SK-N-SH (cell line): Measurements from ENCODE around the gene PAPPA2. TPM values are rescaled to one million over a fixed set of nuclear protein-coding genes. Genes with fewer than 3 reads are reported as not detected.

Experiments used
- CTCF ChIA-PET: fragments of 300-600, 350-600 bp; formaldehyde crosslinking; extraction: SDS; loops from one replicate; lab custom pipeline; 2021; lab: Yijun Ruan, JAX
- POLR2A ChIA-PET: fragments of 350-600 bp; sonication (Branson Sonifier 250); formaldehyde crosslinking; extraction: SDS; loops from one replicate; lab custom pipeline; 2020; ENCODE audit warnings: antibody characterized with exemption, inconsistent platforms; lab: Yijun Ruan, JAX
- DNase-seq: peaks from one replicate; pipeline ENCODE4 v3.0.0; 2012
- H2AFZ ChIP-seq: fragments of 200-600 bp; sonication (generic); 2 replicates; pipeline ENCODE4 v1.8.1; 2016; ENCODE audit warnings: antibody characterized with exemption, mild to moderate bottlenecking, low read depth
- H3F3A ChIP-seq: fragments of 200-600 bp; sonication (generic); replicated peaks from 2 replicates; pipeline ENCODE3; 2016; ENCODE audit warnings: antibody characterized with exemption, mild to moderate bottlenecking; ENCODE audit not compliant: insufficient read depth
- H3K27ac ChIP-seq, 2 experiments: fragments of 200-500 bp in 1 of 2; fragments of 200-600 bp in 1 of 2; sonication (Bioruptor generic) in 1 of 2; sonication (generic), shearing (Covaris generic) in 1 of 2; 2 replicates each; pipeline versions ENCODE4 v1.5.1 to v1.6.1; 2014 to 2016; ENCODE audit warnings: low read depth in 2 of 2, inconsistent platforms in 1 of 2, low read length in 1 of 2, mild to moderate bottlenecking in 1 of 2, mixed read lengths in 1 of 2
- H3K27me3 ChIP-seq: fragments of 200-600 bp; sonication (generic), shearing (Covaris generic); 2 replicates; pipeline ENCODE4 v1.6.1; 2016; ENCODE audit warnings: mixed run types; ENCODE audit not compliant: insufficient read depth
- H3K36me3 ChIP-seq, 2 experiments: fragments of 200-500 bp in 1 of 2; fragments of 200-600 bp in 1 of 2; sonication (Bioruptor generic) in 1 of 2; sonication (generic) in 1 of 2; replicated peaks in 1 of 2; 2 replicates each; pipeline versions ENCODE3 to v1.5.1; 2014 to 2016; ENCODE audit warnings: low read length in 1 of 2, mild to moderate bottlenecking in 1 of 2; ENCODE audit not compliant: insufficient read depth in 2 of 2, control insufficient read depth in 1 of 2
- H3K4me1 ChIP-seq, 2 experiments: fragments of 200-500 bp in 1 of 2; fragments of 200-600 bp in 1 of 2; sonication (Bioruptor generic) in 1 of 2; sonication (generic), shearing (Covaris generic) in 1 of 2; 2 replicates each; pipeline versions ENCODE4 v1.5.1 to v1.6.1; 2014 to 2016; ENCODE audit warnings: low read depth in 1 of 2, low read length in 1 of 2, mixed run types in 1 of 2; ENCODE audit not compliant: insufficient read depth in 2 of 2, control insufficient read depth in 1 of 2
- H3K4me2 ChIP-seq: fragments of 200-600 bp; sonication (generic), shearing (Covaris generic); 2 replicates; pipeline ENCODE4 v1.6.1; 2017; ENCODE audit warnings: mixed run types
- H3K4me3 ChIP-seq, 2 experiments: fragments of 200-500 bp in 1 of 2; fragments of 200-600 bp in 1 of 2; sonication (Bioruptor generic) in 1 of 2; sonication (generic), shearing (Covaris generic) in 1 of 2; 2 replicates each; pipeline versions ENCODE4 v1.5.1 to v1.8.1; 2014 to 2016; ENCODE audit warnings: low read depth in 2 of 2, inconsistent platforms in 1 of 2, low read length in 1 of 2, mild to moderate bottlenecking in 1 of 2, mixed read lengths in 1 of 2, moderate library complexity in 1 of 2
- H3K79me2 ChIP-seq: fragments of 200-600 bp; sonication (generic); 2 replicates; pipeline ENCODE4 v1.8.1; 2017; ENCODE audit warnings: mild to moderate bottlenecking; ENCODE audit not compliant: insufficient read depth
- H3K9ac ChIP-seq: fragments of 200-600 bp; sonication (generic); 2 replicates; pipeline ENCODE4 v1.6.1; 2017; ENCODE audit warnings: mixed run types
- H3K9me2 ChIP-seq: fragments of 200-600 bp; sonication (generic); 2 replicates; pipeline ENCODE4 v1.6.1; 2017; ENCODE audit warnings: mixed run types
- H3K9me3 ChIP-seq: fragments of 200-600 bp; sonication (generic); 2 replicates; pipeline ENCODE4 v1.6.1; 2017; ENCODE audit warnings: mixed run types, mild to moderate bottlenecking, moderate library complexity
- H4K20me1 ChIP-seq: fragments of 200-600 bp; sonication (generic); 2 replicates; pipeline ENCODE4 v1.6.1; 2017; ENCODE audit warnings: mild to moderate bottlenecking, mixed run types; ENCODE audit not compliant: insufficient read depth
- CHD2 ChIP-seq: fragments of 150-350 bp; IDR thresholded peaks from 2 replicates; pipeline ENCODE4 v1.6.1; 2018; ENCODE audit warnings: low read length; ENCODE audit not compliant: partially characterized antibody
- ELF1 ChIP-seq: IDR thresholded peaks from 2 replicates; pipeline ENCODE4 v1.4.0; 2012
- EZH2phosphoT487 ChIP-seq: fragments of 200-600 bp; sonication (generic); IDR thresholded peaks from 2 replicates; pipeline ENCODE4 v1.6.1; 2017; ENCODE audit warnings: low read depth, mixed run types, mild to moderate bottlenecking, antibody characterized with exemption, moderate library complexity, borderline replicate concordance
- FOXJ3 ChIP-seq: sonication (generic); formaldehyde crosslinking; IDR thresholded peaks from 2 replicates; pipeline ENCODE4 v1.5.1; 2020; ENCODE audit warnings: mild to moderate bottlenecking, missing genetic modification reagents
- NRF1 ChIP-seq: IDR thresholded peaks from 2 replicates; pipeline ENCODE4 v1.6.1; 2012; ENCODE audit warnings: low read depth, mild to moderate bottlenecking, low read length
- POLR2AphosphoS5 ChIP-seq: IDR thresholded peaks from 2 replicates; pipeline ENCODE4 v1.6.1; 2012; ENCODE audit warnings: low read depth, low read length
- RAD21 ChIP-seq: IDR thresholded peaks from 2 replicates; pipeline ENCODE4 v1.6.1; 2012; ENCODE audit warnings: mild to moderate bottlenecking, low read length
- SIN3A ChIP-seq: IDR thresholded peaks from 2 replicates; pipeline ENCODE4 v1.6.1; 2012; ENCODE audit warnings: low read depth, mild to moderate bottlenecking, low read length, moderate library complexity, borderline replicate concordance
- TAF1 ChIP-seq: IDR thresholded peaks from 2 replicates; pipeline ENCODE4 v1.6.1; 2012; ENCODE audit warnings: low read depth, mild to moderate bottlenecking, low read length, moderate library complexity, borderline replicate concordance
- TEAD4 ChIP-seq: IDR thresholded peaks from 2 replicates; pipeline ENCODE4 v1.4.0; 2012; ENCODE audit warnings: mild to moderate bottlenecking, borderline replicate concordance; ENCODE audit not compliant: insufficient read depth
- WGBS: methylation state at CpG from one replicate; pipeline ENCODE4 v1.1.6; 2017; ENCODE audit warnings: low lambda C conversion rate; 5-methylcytosine and 5-hydroxymethylcytosine counted together
- polyA plus RNA-seq, 3 experiments: library from polyadenylated mRNA; depleted of rRNA; stranded (reverse); fragments of >200 nt; gene quantifications; 2 replicates each; pipeline ENCODE4 v1.2.3, GENCODE V29; 2012
- TF ChIP-seq, protein P1 (sequence below): IDR thresholded peaks from 2 replicates; pipeline ENCODE4 v1.4.0; 2012; ENCODE audit warnings: low read depth
- TF ChIP-seq, protein P2 (sequence below): IDR thresholded peaks from 2 replicates; pipeline ENCODE4 v1.6.1; 2012; ENCODE audit warnings: mild to moderate bottlenecking, low read depth, low read length, moderate library complexity
- TF ChIP-seq, protein P3 (sequence below): IDR thresholded peaks from 2 replicates; pipeline ENCODE4; 2012
- TF ChIP-seq, protein P4 (sequence below): IDR thresholded peaks from 2 replicates; pipeline ENCODE4 v1.4.0; 2012; ENCODE audit warnings: low read depth, borderline replicate concordance

The PAPPA2 gene
- polyA plus RNA-seq, 1 of the 3 experiments (the other 2 are of a cell fraction): 0.02 TPM

DNA sequence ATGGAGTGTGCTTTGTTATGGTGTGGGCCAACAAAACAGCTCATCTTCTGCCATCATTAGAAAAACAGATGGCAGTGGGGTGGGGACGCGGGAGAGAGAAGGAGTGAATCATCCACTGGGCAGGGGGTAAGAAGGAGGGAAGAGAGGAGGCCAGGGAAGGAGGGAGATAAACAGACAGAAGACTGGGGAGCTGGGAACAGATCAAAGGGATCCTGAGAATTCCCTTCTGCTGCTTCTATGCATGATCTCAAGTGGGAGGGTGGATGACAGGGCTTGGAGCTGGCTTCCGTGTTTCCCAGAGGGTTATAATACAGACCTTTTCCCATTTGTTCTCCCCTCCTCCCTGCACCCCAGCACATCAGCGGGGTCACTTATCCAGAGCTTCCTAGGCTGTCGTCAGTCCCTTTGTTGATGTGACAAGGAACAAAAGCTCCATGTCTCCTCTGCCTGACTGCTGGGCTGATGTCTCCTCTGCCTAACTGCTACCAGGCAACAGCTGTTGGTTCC, 338.6 kb downstream of the PAPPA2 start:
- Histone ChIP-seq H3F3A (no peaks in the 10 kb centered on the region), H3K9me3 (no peaks in the 10 kb centered on the region), H3K79me2 (no peaks in the 10 kb centered on the region), H4K20me1 (no peaks in the 10 kb centered on the region), H3K9ac (no peak overlapping the region), H3K27ac (no peak overlapping the region), H3K9me2 (no peaks in the 10 kb centered on the region), H3K36me3 (no peaks in the 10 kb centered on the region), H3K27me3 (no peaks in the 10 kb centered on the region), H3K4me1 (no peaks in the 10 kb centered on the region), H3K4me2 (no peak overlapping the region), H3K4me3 (no peak overlapping the region), H2AFZ (no peak overlapping the region)
- DNase-seq: no peak
- POLR2A ChIA-PET: no interaction called here
- WGBS: 47% methylated on average over 3 of the region's 5 CpGs
- TF ChIP-seq, protein P1, sequence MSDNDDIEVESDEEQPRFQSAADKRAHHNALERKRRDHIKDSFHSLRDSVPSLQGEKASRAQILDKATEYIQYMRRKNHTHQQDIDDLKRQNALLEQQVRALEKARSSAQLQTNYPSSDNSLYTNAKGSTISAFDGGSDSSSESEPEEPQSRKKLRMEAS: no peak
- TF ChIP-seq, protein P2, sequence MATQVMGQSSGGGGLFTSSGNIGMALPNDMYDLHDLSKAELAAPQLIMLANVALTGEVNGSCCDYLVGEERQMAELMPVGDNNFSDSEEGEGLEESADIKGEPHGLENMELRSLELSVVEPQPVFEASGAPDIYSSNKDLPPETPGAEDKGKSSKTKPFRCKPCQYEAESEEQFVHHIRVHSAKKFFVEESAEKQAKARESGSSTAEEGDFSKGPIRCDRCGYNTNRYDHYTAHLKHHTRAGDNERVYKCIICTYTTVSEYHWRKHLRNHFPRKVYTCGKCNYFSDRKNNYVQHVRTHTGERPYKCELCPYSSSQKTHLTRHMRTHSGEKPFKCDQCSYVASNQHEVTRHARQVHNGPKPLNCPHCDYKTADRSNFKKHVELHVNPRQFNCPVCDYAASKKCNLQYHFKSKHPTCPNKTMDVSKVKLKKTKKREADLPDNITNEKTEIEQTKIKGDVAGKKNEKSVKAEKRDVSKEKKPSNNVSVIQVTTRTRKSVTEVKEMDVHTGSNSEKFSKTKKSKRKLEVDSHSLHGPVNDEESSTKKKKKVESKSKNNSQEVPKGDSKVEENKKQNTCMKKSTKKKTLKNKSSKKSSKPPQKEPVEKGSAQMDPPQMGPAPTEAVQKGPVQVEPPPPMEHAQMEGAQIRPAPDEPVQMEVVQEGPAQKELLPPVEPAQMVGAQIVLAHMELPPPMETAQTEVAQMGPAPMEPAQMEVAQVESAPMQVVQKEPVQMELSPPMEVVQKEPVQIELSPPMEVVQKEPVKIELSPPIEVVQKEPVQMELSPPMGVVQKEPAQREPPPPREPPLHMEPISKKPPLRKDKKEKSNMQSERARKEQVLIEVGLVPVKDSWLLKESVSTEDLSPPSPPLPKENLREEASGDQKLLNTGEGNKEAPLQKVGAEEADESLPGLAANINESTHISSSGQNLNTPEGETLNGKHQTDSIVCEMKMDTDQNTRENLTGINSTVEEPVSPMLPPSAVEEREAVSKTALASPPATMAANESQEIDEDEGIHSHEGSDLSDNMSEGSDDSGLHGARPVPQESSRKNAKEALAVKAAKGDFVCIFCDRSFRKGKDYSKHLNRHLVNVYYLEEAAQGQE: no peak
- TF ChIP-seq SIN3A (no peak), EZH2phosphoT487 (no peak), ELF1 (no peak)
- TF ChIP-seq, protein P3, sequence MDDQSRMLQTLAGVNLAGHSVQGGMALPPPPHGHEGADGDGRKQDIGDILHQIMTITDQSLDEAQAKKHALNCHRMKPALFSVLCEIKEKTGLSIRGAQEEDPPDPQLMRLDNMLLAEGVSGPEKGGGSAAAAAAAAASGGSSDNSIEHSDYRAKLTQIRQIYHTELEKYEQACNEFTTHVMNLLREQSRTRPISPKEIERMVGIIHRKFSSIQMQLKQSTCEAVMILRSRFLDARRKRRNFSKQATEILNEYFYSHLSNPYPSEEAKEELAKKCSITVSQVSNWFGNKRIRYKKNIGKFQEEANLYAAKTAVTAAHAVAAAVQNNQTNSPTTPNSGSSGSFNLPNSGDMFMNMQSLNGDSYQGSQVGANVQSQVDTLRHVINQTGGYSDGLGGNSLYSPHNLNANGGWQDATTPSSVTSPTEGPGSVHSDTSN: no peak
- TF ChIP-seq, protein P4, sequence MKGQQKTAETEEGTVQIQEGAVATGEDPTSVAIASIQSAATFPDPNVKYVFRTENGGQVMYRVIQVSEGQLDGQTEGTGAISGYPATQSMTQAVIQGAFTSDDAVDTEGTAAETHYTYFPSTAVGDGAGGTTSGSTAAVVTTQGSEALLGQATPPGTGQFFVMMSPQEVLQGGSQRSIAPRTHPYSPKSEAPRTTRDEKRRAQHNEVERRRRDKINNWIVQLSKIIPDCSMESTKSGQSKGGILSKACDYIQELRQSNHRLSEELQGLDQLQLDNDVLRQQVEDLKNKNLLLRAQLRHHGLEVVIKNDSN: no peak
- CTCF ChIA-PET: interaction anchor here (0.9 to 1.1 kb wide), 2 partner anchors 8 to 242 kb away, joined by 3 read pairs; no protein-coding TSS in a partner anchor

DNA sequence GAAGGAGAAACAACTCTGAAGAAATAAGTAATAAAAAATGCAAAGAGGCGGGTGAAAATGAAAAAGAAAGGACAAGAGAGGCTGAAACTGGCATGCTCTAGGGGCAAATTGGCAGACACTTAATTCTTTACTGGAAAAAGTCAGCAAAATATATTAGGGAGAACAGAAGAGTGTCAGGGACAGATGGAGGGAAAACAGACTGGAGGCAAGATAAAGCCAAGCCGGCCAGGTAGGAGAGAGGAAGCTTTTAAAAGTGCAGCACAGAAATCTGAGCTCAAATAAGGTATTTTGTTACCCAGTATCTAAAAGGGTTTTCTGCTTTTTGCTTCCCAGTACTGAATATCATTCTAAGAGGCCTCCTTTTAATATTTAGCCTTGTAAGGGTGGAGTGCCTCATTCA, 339.3 kb downstream of the PAPPA2 start:
- Histone ChIP-seq H3K9me3 (no peaks in the 10 kb centered on the region), H4K20me1 (no peaks in the 10 kb centered on the region), H3K79me2 (no peaks in the 10 kb centered on the region), H3K27ac (no peak overlapping the region), H3K4me2 (no peak overlapping the region), H3K36me3 (no peaks in the 10 kb centered on the region), H3K4me1 (no peaks in the 10 kb centered on the region), H3K9ac (no peak overlapping the region), H3K4me3 (no peak overlapping the region), H3F3A (no peaks in the 10 kb centered on the region), H3K9me2 (no peaks in the 10 kb centered on the region), H3K27me3 (no peaks in the 10 kb centered on the region), H2AFZ (no peak overlapping the region)
- ChIA-PET CTCF (interaction anchor here (0.6 to 1.1 kb wide), 3 partner anchors 9 to 243 kb away, joined by 3 to 4 read pairs (median 3); no protein-coding TSS in a partner anchor), POLR2A (no interaction called here)
- DNase-seq: no peak
- 31% methylated on average over 2 of the region's 2 CpGs for WGBS
- TF ChIP-seq CHD2 (no peak), TEAD4 (no peak), RAD21 (no peak), ELF1 (no peak), POLR2AphosphoS5 (no peak), FOXJ3 (CRISPR knock-in tag) (no peak), NRF1 (no peak), TAF1 (no peak)
- TF ChIP-seq, protein P4: no peak
